H1 (cell line): Measurements from ENCODE around the gene ACE. TPM values are rescaled to one million over a fixed set of nuclear protein-coding genes. Genes with fewer than 3 reads are reported as not detected.

Experiments
- CTCF ChIA-PET: fragments of 300-600 bp; sonication (Branson Sonifier 250); formaldehyde crosslinking; loops from one replicate; lab custom pipeline; 2021; ENCODE audit not compliant: partially characterized antibody; lab: Charles Lee
- POLR2A ChIA-PET: fragments of 300-600 bp; sonication (Branson Sonifier 250); formaldehyde crosslinking; loops from one replicate; lab custom pipeline; 2021; ENCODE audit warnings: inconsistent platforms; ENCODE audit not compliant: partially characterized antibody; lab: Charles Lee
- DNase-seq, 2 experiments: peaks; one replicate each; pipeline versions ENCODE4 v3.0.0 to v3.0.0-alpha.2; 2010 to 2022; ENCODE audit warnings: low spot score in 2 of 2, low read depth in 1 of 2, mixed read lengths in 1 of 2
- FAIRE-seq: peaks from 2 replicates; lab custom pipeline; 2011; peaks lifted over from hg19 to GRCh38; lab: Jason Lieb, UNC
- H2AFZ ChIP-seq: 2 replicates; pipeline ENCODE4 v1.8.1; 2012; ENCODE audit warnings: low read length, inconsistent platforms
- H2AK5ac ChIP-seq: 2 replicates; pipeline ENCODE4 v1.6.1; 2013; ENCODE audit warnings: low read depth, low read length
- H2BK120ac ChIP-seq: replicated peaks from 2 replicates; pipeline ENCODE3; 2013; ENCODE audit warnings: low read depth, low read length, inconsistent platforms
- H2BK12ac ChIP-seq: 2 replicates; pipeline ENCODE4 v1.6.1; 2013; ENCODE audit warnings: low read depth, low read length
- H2BK15ac ChIP-seq: 2 replicates; pipeline ENCODE4 v1.6.1; 2013; ENCODE audit warnings: low read length
- H2BK20ac ChIP-seq: 2 replicates; pipeline ENCODE4 v1.6.1; 2013; ENCODE audit warnings: low read length
- H2BK5ac ChIP-seq: 2 replicates; pipeline ENCODE4 v1.6.1; 2013; ENCODE audit warnings: low read depth, low read length
- H3K14ac ChIP-seq: 2 replicates; pipeline ENCODE4 v1.6.1; 2013; ENCODE audit warnings: inconsistent platforms; ENCODE audit not compliant: insufficient read length
- H3K18ac ChIP-seq: 2 replicates; pipeline ENCODE4 v1.6.1; 2013; ENCODE audit warnings: low read length; ENCODE audit errors: extremely low read depth
- H3K23ac ChIP-seq: 2 replicates; pipeline ENCODE4 v1.6.1; 2013; ENCODE audit warnings: inconsistent platforms; ENCODE audit not compliant: insufficient read length
- H3K23me2 ChIP-seq: 2 replicates; pipeline ENCODE4 v1.6.1; 2013; ENCODE audit warnings: low read depth, low read length
- H3K27ac ChIP-seq: 2 replicates; pipeline ENCODE4 v1.6.1; 2011; ENCODE audit warnings: low read depth, low read length, inconsistent platforms
- H3K27me3 ChIP-seq, 4 experiments: replicated peaks in 1 of 4; 1 replicate in 1 of 4; 2 replicates in 3 of 4; pipeline versions ENCODE4 v1.6.1 to v1.8.1; 2011 to 2013; ENCODE audit warnings: low read length in 3 of 4, mild to moderate bottlenecking in 3 of 4, inconsistent platforms in 2 of 4, mixed read lengths in 2 of 4, moderate library complexity in 1 of 4; ENCODE audit not compliant: control insufficient read depth in 3 of 4, insufficient read depth in 3 of 4; ENCODE audit errors: extremely low read depth in 1 of 4
- H3K36me3 ChIP-seq, 4 experiments: 2 replicates each; pipeline versions ENCODE4 v1.6.1 to v1.8.1; 2011 to 2013; ENCODE audit warnings: mild to moderate bottlenecking in 4 of 4, low read length in 3 of 4, moderate library complexity in 2 of 4, control low read depth in 1 of 4, inconsistent platforms in 1 of 4; ENCODE audit not compliant: insufficient read depth in 4 of 4, control insufficient read depth in 2 of 4
- H3K4ac ChIP-seq: replicated peaks from 2 replicates; pipeline ENCODE3; 2013; ENCODE audit warnings: low read length, low read depth, mixed read lengths, inconsistent platforms; ENCODE audit not compliant: insufficient read length
- H3K4me1 ChIP-seq, 4 experiments: replicated peaks in 1 of 4; 1 replicate in 1 of 4; 2 replicates in 3 of 4; pipeline versions ENCODE4 v1.6.1 to v1.8.1; 2011 to 2013; ENCODE audit warnings: low read length in 3 of 4, inconsistent platforms in 2 of 4, mixed read lengths in 1 of 4; ENCODE audit not compliant: insufficient read depth in 4 of 4, control insufficient read depth in 3 of 4
- H3K4me2 ChIP-seq, 2 experiments: 2 replicates each; pipeline versions ENCODE4 v1.6.1 to v1.8.1; 2011 to 2013; ENCODE audit warnings: low read depth in 2 of 2, low read length in 2 of 2, control low read depth in 1 of 2, inconsistent platforms in 1 of 2, mild to moderate bottlenecking in 1 of 2; ENCODE audit not compliant: insufficient read depth in 1 of 2
- H3K4me3 ChIP-seq, 4 experiments: fragments of 200-600, 300-600 bp in 1 of 4; sonication (generic), shearing (Covaris generic), sonication (Bioruptor Twin) in 1 of 4; 2 replicates each; pipeline versions ENCODE4 v1.5.1 to v1.8.1; 2011 to 2016; ENCODE audit warnings: low read length in 4 of 4, low read depth in 3 of 4, control low read depth in 2 of 4, inconsistent platforms in 2 of 4, mild to moderate bottlenecking in 2 of 4, mixed read lengths in 1 of 4, moderate library complexity in 1 of 4; ENCODE audit not compliant: insufficient read depth in 2 of 4; ENCODE audit errors: extremely low read depth in 1 of 4
- H3K56ac ChIP-seq: replicated peaks from 2 replicates; pipeline ENCODE3; 2013; ENCODE audit warnings: low read depth, mild to moderate bottlenecking, mixed read lengths, low read length, inconsistent platforms; ENCODE audit not compliant: insufficient read length
- H3K79me1 ChIP-seq: 2 replicates; pipeline ENCODE4 v1.6.1; 2013; ENCODE audit warnings: low read depth, low read length, control low read depth
- H3K79me2 ChIP-seq, 2 experiments: 2 replicates each; pipeline versions ENCODE4 v1.6.1 to v1.8.1; 2012 to 2013; ENCODE audit warnings: low read length in 2 of 2, mild to moderate bottlenecking in 2 of 2, inconsistent platforms in 1 of 2; ENCODE audit not compliant: insufficient read depth in 2 of 2, control insufficient read depth in 1 of 2
- H3K9ac ChIP-seq, 4 experiments: replicated peaks in 1 of 4; 1 replicate in 1 of 4; 2 replicates in 3 of 4; pipeline versions ENCODE4 v1.6.1 to v1.8.1; 2011 to 2013; ENCODE audit warnings: low read depth in 3 of 4, low read length in 3 of 4, control low read depth in 2 of 4, mild to moderate bottlenecking in 2 of 4, moderate library complexity in 2 of 4, inconsistent platforms in 1 of 4; ENCODE audit errors: extremely low read depth in 1 of 4
- H3K9me3 ChIP-seq, 2 experiments: 2 replicates each; pipeline versions ENCODE4 v1.6.1 to v1.8.1; 2012 to 2013; ENCODE audit warnings: mild to moderate bottlenecking in 2 of 2, moderate library complexity in 2 of 2, control low read depth in 1 of 2, inconsistent platforms in 1 of 2, low read depth in 1 of 2, low read length in 1 of 2, mixed read lengths in 1 of 2; ENCODE audit not compliant: insufficient read depth in 2 of 2
- H4K20me1 ChIP-seq, 2 experiments: replicated peaks in 1 of 2; 2 replicates each; pipeline versions ENCODE3 to v1.8.1; 2011 to 2013; ENCODE audit warnings: inconsistent platforms in 2 of 2, low read length in 2 of 2, mild to moderate bottlenecking in 1 of 2; ENCODE audit not compliant: insufficient read depth in 2 of 2, control insufficient read depth in 1 of 2
- H4K5ac ChIP-seq: 2 replicates; pipeline ENCODE4 v1.6.1; 2013; ENCODE audit warnings: low read length, low read depth, mixed read lengths, inconsistent platforms; ENCODE audit not compliant: insufficient read length
- H4K8ac ChIP-seq: 2 replicates; pipeline ENCODE4 v1.8.0; 2013; ENCODE audit warnings: mild to moderate bottlenecking, moderate library complexity, low read length, inconsistent platforms; ENCODE audit not compliant: insufficient read depth; ENCODE audit errors: extremely low read depth
- H4K91ac ChIP-seq: replicated peaks from 2 replicates; pipeline ENCODE3; 2013; ENCODE audit warnings: low read length, mixed read lengths, inconsistent platforms; ENCODE audit not compliant: insufficient read length
- ASH2L ChIP-seq: fragments of 200-600, 300-600 bp; sonication (generic); IDR thresholded peaks from one replicate; pipeline ENCODE4 v1.7.1; 2017; ENCODE audit warnings: low read length
- CBX8 ChIP-seq: fragments of 300-800, 300-1000 bp; sonication (generic); IDR thresholded peaks from 2 replicates; pipeline ENCODE4 v1.7.1; 2016; ENCODE audit warnings: low read depth, low read length, borderline replicate concordance
- CHD1 ChIP-seq: IDR thresholded peaks from 2 replicates; pipeline ENCODE4 v1.6.1; 2012; ENCODE audit warnings: low read depth, low read length, improper control_type of control experiment
- CREB1 ChIP-seq: IDR thresholded peaks from 2 replicates; pipeline ENCODE4 v1.6.1; 2012; ENCODE audit warnings: inconsistent platforms
- FOSL1 ChIP-seq: IDR thresholded peaks from 2 replicates; pipeline ENCODE4 v1.6.1; 2011; ENCODE audit warnings: mild to moderate bottlenecking, low read depth, low read length, moderate library complexity; ENCODE audit not compliant: insufficient read depth
- JUND ChIP-seq: IDR thresholded peaks from 2 replicates; pipeline ENCODE4 v1.6.1; 2011; ENCODE audit warnings: mild to moderate bottlenecking, improper control_type of control experiment, low read length
- NRF1 ChIP-seq: IDR thresholded peaks from 2 replicates; pipeline ENCODE4 v1.6.1; 2011; ENCODE audit warnings: mild to moderate bottlenecking, low read depth, low read length, improper control_type of control experiment
- POLR2A ChIP-seq, 2 experiments: IDR thresholded peaks; 1 replicate in 1 of 2; 2 replicates in 1 of 2; pipeline ENCODE4 v1.6.1; 2011; ENCODE audit warnings: low read depth in 2 of 2, low read length in 2 of 2, mild to moderate bottlenecking in 2 of 2; ENCODE audit errors: control extremely low read depth in 1 of 2
- POU5F1 ChIP-seq: IDR thresholded peaks from 2 replicates; pipeline ENCODE4 v1.6.1; 2011; ENCODE audit warnings: low read depth, mild to moderate bottlenecking, low read length, moderate library complexity
- SAP30 ChIP-seq: fragments of 300-600 bp; sonication (generic); IDR thresholded peaks from 2 replicates; pipeline ENCODE4 v1.7.1; 2012; ENCODE audit warnings: low read length, moderate library complexity, mild to moderate bottlenecking, inconsistent platforms; ENCODE audit not compliant: insufficient read depth, insufficient replicate concordance
- SIN3A ChIP-seq, 2 experiments: IDR thresholded peaks in 1 of 2; conservative IDR thresholded peaks in 1 of 2; 2 replicates each; pipeline ENCODE4 v1.6.1; 2011 to 2012; ENCODE audit warnings: low read length in 2 of 2, improper control_type of control experiment in 1 of 2, low read depth in 1 of 2, mild to moderate bottlenecking in 1 of 2
- SIRT6 ChIP-seq: IDR thresholded peaks from one replicate; pipeline ENCODE4 v1.7.1; 2012; ENCODE audit warnings: low read length, inconsistent platforms
- SIX5 ChIP-seq: IDR thresholded peaks from 2 replicates; pipeline ENCODE4 v1.6.1; 2011; ENCODE audit warnings: mild to moderate bottlenecking, low read depth, low read length
- SP4 ChIP-seq: IDR thresholded peaks from 2 replicates; pipeline ENCODE4 v1.6.1; 2012; ENCODE audit warnings: low read length, inconsistent platforms
- TAF1 ChIP-seq: IDR thresholded peaks from 2 replicates; pipeline ENCODE4 v1.6.1; 2011; ENCODE audit warnings: mild to moderate bottlenecking, low read depth, low read length
- TEAD4 ChIP-seq: IDR thresholded peaks from 2 replicates; pipeline ENCODE4 v1.6.1; 2012; ENCODE audit warnings: low read depth, low read length, inconsistent platforms, mixed read lengths
- WGBS, 2 experiments: shearing (Covaris generic) in 1 of 2; methylation state at CpG; one replicate each; pipeline versions ENCODE4 v1.1.6 to v1.1.7; 2013 to 2015; ENCODE audit warnings: low lambda C conversion rate in 2 of 2, mixed read lengths in 2 of 2, inconsistent platforms in 1 of 2, low coverage in 1 of 2, missing lambda C conversion rate in 1 of 2; ENCODE audit not compliant: insufficient replicate concordance in 2 of 2, insufficient coverage in 1 of 2, insufficient read length in 1 of 2; ENCODE audit errors: extremely low coverage in 1 of 2, missing lambda C conversion rate in 1 of 2; 5-methylcytosine and 5-hydroxymethylcytosine counted together
- polyA plus RNA-seq, 7 experiments: library from polyadenylated mRNA; depleted of rRNA in 3 of 7; stranded (reverse) in 5 of 7; unstranded in 2 of 7; fragments of >200 nt in 5 of 7; fragments of 200-250 nt in 2 of 7; gene quantifications; 1 replicate in 5 of 7; 2 replicates in 1 of 7; 4 replicates in 1 of 7; pipeline versions ENCODE4 v1.2.1 to v1.2.3, GENCODE V29; 2011 to 2013; ENCODE audit warnings: missing spikeins in 2 of 7, mixed read lengths in 2 of 7
- total RNA-seq: library from RNA; stranded (reverse); fragmentation: NEBNext Ultra II Directional; extraction: Animal tissue kit (Norgen Biotek cat#: 25700); gene quantifications from 2 replicates; pipeline ENCODE4 v1.2.1, GENCODE V29; 2021

ACE gene
- total and polyA plus RNA-seq, 2 of the 8 experiments (the other 6 are each of a cell fraction or from before 2014, with no cell fraction given), result 2.5 to 5.5 TPM

DNA sequence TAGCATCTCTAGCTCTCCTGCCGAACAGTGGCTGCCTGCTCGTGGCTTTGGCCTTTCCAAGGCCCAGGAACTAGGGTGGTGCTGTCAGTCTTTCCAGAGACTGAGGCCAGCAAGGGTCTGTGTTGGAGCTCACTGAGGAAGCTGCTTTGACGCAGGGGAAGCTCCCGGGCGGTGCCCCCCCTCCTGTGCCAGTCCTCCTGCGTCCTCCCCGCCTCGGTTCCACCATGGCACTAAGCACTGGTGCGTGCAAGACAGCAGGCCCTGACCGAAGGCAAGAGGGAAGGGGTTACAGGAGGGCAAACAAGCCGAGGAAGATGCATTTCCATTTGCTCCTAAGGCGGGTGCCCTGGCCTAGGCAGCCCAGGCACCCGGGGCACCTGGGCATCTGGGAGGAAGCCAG is 35.2 kb upstream of the ACE start:
- H2BK120ac ChIP-seq, result no peak overlapping the region
- H3K27ac ChIP-seq, result no peak overlapping the region
- FAIRE-seq (no peak), DNase-seq (no peak)
- CTCF ChIA-PET, result interaction anchor here (0.8 to 29.0 kb wide), 7 partner anchors 10 to 170 kb away, joined by 3 to 758 read pairs (median 7); partner anchors contain the start of gene ACE
- no peak overlapping the region for H3K14ac ChIP-seq
- H3K56ac ChIP-seq, result no peak overlapping the region
- H3K4me1 ChIP-seq, result peaks cover 0 to 16% (median 4%) of the 10 kb centered on the region in 4 experiments; a peak in 5 of 7 replicates
- TF ChIP-seq FOSL1, result no peak
- no peak for TF ChIP-seq SP4
- no peak for TF ChIP-seq CBX8
- TF ChIP-seq CREB1, result no peak
- TF ChIP-seq POU5F1, result no peak
- no peak for TF ChIP-seq ASH2L
- no peak for TF ChIP-seq CHD1
- no peak for TF ChIP-seq SIN3A (conservative IDR thresholded peaks at IDR 0.05 in 1 of 2, IDR thresholded peaks at IDR 0.05 in 1 of 2; ENCODE audit: low read depth in 1 of 2, low read length in 2 of 2)
- TF ChIP-seq SIX5, result no peak
- TF ChIP-seq JUND, result no peak
- TF ChIP-seq SIRT6, result no peak
- TF ChIP-seq TEAD4, result no peak
- TF ChIP-seq SAP30, result no peak
- no peak for TF ChIP-seq NRF1
- no peak for TF ChIP-seq POLR2A (IDR thresholded peaks at IDR 0.05; ENCODE audit: control extremely low read depth in 1 of 2, low read depth in 2 of 2, low read length in 2 of 2)
- TF ChIP-seq TAF1, result no peak
- TF ChIP-seq, all 59 proteins: peak for 0
- no peak overlapping the region for H3K9ac ChIP-seq
- peaks cover 0 to 2% of the 10 kb centered on the region in 2 experiments for H4K20me1 ChIP-seq
- POLR2A ChIA-PET, result no interaction called here
- peaks cover 0 to 5% (median 0%) of the 10 kb centered on the region in 4 experiments; a peak in 1 of 7 replicates for H3K27me3 ChIP-seq
- H3K23me2 ChIP-seq, result peaks cover 6% of the 10 kb centered on the region; the same call in 1 of the 2 replicates
- no peak overlapping the region for H2BK20ac ChIP-seq
- no peak overlapping the region for H4K5ac ChIP-seq
- no peaks in the 10 kb centered on the region for H3K79me2 ChIP-seq
- H2AFZ ChIP-seq, result no peak overlapping the region
- H3K18ac ChIP-seq, result no peak overlapping the region
- no peak overlapping the region for H3K4me2 ChIP-seq
- no peaks in the 10 kb centered on the region for H3K36me3 ChIP-seq
- H2BK5ac ChIP-seq, result no peak overlapping the region
- H3K23ac ChIP-seq, result no peak overlapping the region
- 0 out of 2 replicates have a peak, but pooled peaks cover 6% of the 10 kb centered on the region for H3K79me1 ChIP-seq
- no peak overlapping the region for H3K4me3 ChIP-seq
- no peak overlapping the region for H3K4ac ChIP-seq
- WGBS, 2 experiments, result 97% methylated on average over 13 of the region's 13 CpGs; no CpG with 5 or more reads in 1 of the 2 experiments
- H2BK12ac ChIP-seq, result no peak overlapping the region
- no peak overlapping the region for H2BK15ac ChIP-seq
- no peaks in the 10 kb centered on the region for H3K9me3 ChIP-seq
- H4K8ac ChIP-seq, result peak overlapping the region; percentile 29; the same call in 1 of the 2 replicates
- H4K91ac ChIP-seq, result no peak overlapping the region
- H2AK5ac ChIP-seq, result no peak overlapping the region
